ENCODE data around the gene BRINP3. TPM values are rescaled to one million over a fixed set of nuclear protein-coding genes. Genes with fewer than 3 reads are reported as not detected.

BRINP3 gene
- total RNA-seq, 4 donors from 2014 or later: 5.0 to 30.3 (median 14.1) TPM

DNA sequence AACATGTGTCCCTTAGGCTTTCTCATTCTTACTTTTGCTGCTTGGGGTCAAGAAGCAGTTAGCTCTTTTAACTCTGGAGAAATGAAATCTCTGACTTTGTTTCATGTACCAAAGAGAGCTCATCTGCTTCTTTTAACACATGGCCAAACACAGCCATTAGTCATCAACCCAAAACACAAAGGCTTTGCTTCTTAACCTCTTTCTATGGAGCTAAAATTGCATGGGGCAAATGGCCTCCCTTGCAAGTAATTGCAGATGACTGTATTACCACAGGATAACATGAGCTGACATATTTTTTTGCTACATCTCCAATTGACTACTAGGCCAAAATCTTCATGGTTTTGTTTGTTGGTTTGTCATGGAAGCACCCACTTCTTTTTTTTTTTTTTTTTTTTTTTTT lies 300.9 kb downstream of the BRINP3 start:
- in situ Hi-C loops (cut with MboI; ENCODE audit: low pct_ligation_motif_present in 1 of 4, low pct_unique_long_range_greater_than_20kb in 1 of 4, low sequenced_read_pairs in 3 of 4) (no loop called here), intact Hi-C loops (cut with DNase I; ENCODE audit: low total_unique reads) (no loop called here)
- TF ChIP-seq POLR2AphosphoS5 (IDR thresholded peaks at IDR 0.05) (no peak), EP300 (IDR thresholded peaks at IDR 0.05; ENCODE audit: low read depth) (no peak), POLR2A (IDR thresholded peaks at IDR 0.05) (no peak)
- TF ChIP-seq, protein P1, sequence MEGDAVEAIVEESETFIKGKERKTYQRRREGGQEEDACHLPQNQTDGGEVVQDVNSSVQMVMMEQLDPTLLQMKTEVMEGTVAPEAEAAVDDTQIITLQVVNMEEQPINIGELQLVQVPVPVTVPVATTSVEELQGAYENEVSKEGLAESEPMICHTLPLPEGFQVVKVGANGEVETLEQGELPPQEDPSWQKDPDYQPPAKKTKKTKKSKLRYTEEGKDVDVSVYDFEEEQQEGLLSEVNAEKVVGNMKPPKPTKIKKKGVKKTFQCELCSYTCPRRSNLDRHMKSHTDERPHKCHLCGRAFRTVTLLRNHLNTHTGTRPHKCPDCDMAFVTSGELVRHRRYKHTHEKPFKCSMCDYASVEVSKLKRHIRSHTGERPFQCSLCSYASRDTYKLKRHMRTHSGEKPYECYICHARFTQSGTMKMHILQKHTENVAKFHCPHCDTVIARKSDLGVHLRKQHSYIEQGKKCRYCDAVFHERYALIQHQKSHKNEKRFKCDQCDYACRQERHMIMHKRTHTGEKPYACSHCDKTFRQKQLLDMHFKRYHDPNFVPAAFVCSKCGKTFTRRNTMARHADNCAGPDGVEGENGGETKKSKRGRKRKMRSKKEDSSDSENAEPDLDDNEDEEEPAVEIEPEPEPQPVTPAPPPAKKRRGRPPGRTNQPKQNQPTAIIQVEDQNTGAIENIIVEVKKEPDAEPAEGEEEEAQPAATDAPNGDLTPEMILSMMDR (IDR thresholded peaks at IDR 0.05): no peak
- Histone ChIP-seq H3K27me3 (no peaks in the 10 kb centered on the region), H3K4me1 (no peaks in the 10 kb centered on the region), H3K9me3 (no peaks in the 10 kb centered on the region), H3K4me3 (no peak overlapping the region), H3K36me3 (no peaks in the 10 kb centered on the region), H3K27ac (no peak overlapping the region)
- no peak for DNase-seq

- Histone ChIP-seq H3K27me3 (no peaks in the 10 kb centered on the region), H3K4me1 (no peaks in the 10 kb centered on the region), H3K4me3 (no peak overlapping the region), H3K27ac (no peak overlapping the region), H3K36me3 (no peaks in the 10 kb centered on the region), H3K9me3 (no peaks in the 10 kb centered on the region)
- in situ Hi-C loops (cut with MboI; ENCODE audit: low pct_ligation_motif_present in 1 of 4, low pct_unique_long_range_greater_than_20kb in 1 of 4, low sequenced_read_pairs in 3 of 4): no loop called here
- TF ChIP-seq, protein P1 (IDR thresholded peaks at IDR 0.05): no peak
- TF ChIP-seq POLR2AphosphoS5 (IDR thresholded peaks at IDR 0.05) (no peak), EP300 (IDR thresholded peaks at IDR 0.05; ENCODE audit: low read depth) (no peak), POLR2A (IDR thresholded peaks at IDR 0.05) (no peak)
- DNase-seq: no peak
- 56 to 65% methylated on average over 3 of the region's 3 CpGs for WGBS, 2 donors (ENCODE audit: low coverage in 1 of 2)
- intact Hi-C loops (cut with DNase I; ENCODE audit: low total_unique reads): no loop called here
These were observed 302.3 kb downstream of the BRINP3 start for GRCh38 chr1:190175320-190175719.

DNA sequence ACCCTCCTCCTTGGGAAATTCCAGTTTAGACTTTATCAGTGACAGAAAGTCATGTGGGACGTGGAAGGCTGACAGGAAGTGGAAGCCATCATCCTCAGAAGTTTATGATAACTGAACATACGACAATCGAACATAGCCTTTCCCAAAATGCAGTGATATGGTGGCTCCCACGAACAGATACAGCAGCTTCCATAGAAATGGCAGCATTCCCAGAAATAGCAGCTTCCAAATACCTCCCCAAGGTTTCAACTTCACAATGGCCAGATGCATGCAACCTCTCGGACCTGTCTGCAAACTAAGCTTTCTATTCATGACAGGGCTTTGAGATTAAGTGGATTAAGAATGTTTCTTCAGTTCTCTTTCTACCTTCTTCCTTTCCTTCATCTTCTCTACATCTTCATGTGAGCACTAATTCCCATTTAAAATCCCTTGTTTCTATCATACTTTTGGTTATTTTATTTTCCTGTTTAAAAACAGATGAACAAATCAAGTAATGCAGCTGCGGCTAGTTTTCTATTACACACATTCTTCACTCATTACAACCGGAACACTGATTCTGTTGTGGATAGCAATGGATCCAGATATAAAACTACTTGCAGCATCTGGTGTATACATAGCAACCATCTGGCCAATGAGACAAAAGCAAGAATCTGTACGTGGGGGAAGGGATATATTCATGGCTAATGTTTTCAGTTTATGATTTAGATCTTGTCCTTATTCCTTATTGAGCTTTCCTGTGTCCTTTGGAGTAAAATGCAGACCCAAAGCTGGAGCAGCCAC lies 304.8 kb downstream of the BRINP3 start:
- in situ Hi-C loops (cut with MboI; ENCODE audit: low pct_ligation_motif_present in 1 of 4, low pct_unique_long_range_greater_than_20kb in 1 of 4, low sequenced_read_pairs in 3 of 4) (no loop called here), intact Hi-C loops (cut with DNase I; ENCODE audit: low total_unique reads) (no loop called here)
- H3K9me3 ChIP-seq: no peaks in the 10 kb centered on the region
- TF ChIP-seq EP300 (IDR thresholded peaks at IDR 0.05; ENCODE audit: low read depth): no peak
- no peak for TF ChIP-seq POLR2AphosphoS5 (IDR thresholded peaks at IDR 0.05)
- TF ChIP-seq POLR2A (IDR thresholded peaks at IDR 0.05): no peak
- TF ChIP-seq, protein P1 (IDR thresholded peaks at IDR 0.05): no peak
- no peaks in the 10 kb centered on the region for H3K36me3 ChIP-seq
- H3K27ac ChIP-seq: no peak overlapping the region
- H3K4me3 ChIP-seq: no peak overlapping the region
- no peaks in the 10 kb centered on the region for H3K4me1 ChIP-seq
- no peaks in the 10 kb centered on the region for H3K27me3 ChIP-seq
- 69 to 73% methylated on average over 4 to 8 of the region's 8 CpGs for WGBS, 2 donors (ENCODE audit: low coverage in 1 of 2)
- DNase-seq: no peak

GRCh38 chr1:190170321-190170720 lies 307.3 kb downstream of the BRINP3 start:
- no peaks in the 10 kb centered on the region for H3K27me3 ChIP-seq
- no peak for TF ChIP-seq EP300 (IDR thresholded peaks at IDR 0.05; ENCODE audit: low read depth)
- TF ChIP-seq, protein P1 (IDR thresholded peaks at IDR 0.05): no peak
- TF ChIP-seq POLR2AphosphoS5 (IDR thresholded peaks at IDR 0.05): no peak
- TF ChIP-seq POLR2A (IDR thresholded peaks at IDR 0.05): no peak
- H3K4me1 ChIP-seq: no peaks in the 10 kb centered on the region
- in situ Hi-C loops (cut with MboI; ENCODE audit: low pct_ligation_motif_present in 1 of 4, low pct_unique_long_range_greater_than_20kb in 1 of 4, low sequenced_read_pairs in 3 of 4): no loop called here
- WGBS, 2 donors (ENCODE audit: low coverage in 1 of 2): 70 to 83% methylated on average over 3 of the region's 3 CpGs
- intact Hi-C loops (cut with DNase I; ENCODE audit: low total_unique reads): no loop called here
- H3K9me3 ChIP-seq: no peaks in the 10 kb centered on the region
- H3K27ac ChIP-seq: no peak overlapping the region
- H3K36me3 ChIP-seq: no peaks in the 10 kb centered on the region
- no peak overlapping the region for H3K4me3 ChIP-seq
- DNase-seq: no peak

All from transverse colon (tissue), 4 donors.